Measurements from ENCODE around the gene FBN2.

Gene FBN2

GRCh38 chr5:128236334-128236733 is 301.7 kb downstream of the FBN2 start:
- no peak for TF ChIP-seq CTCF (IDR thresholded peaks at IDR 0.05; ENCODE audit: borderline replicate concordance, control extremely low read depth, extremely low read depth, insufficient read depth, missing control alignments)
- in situ Hi-C loops (cut with MboI; ENCODE audit: low sequenced_read_pairs, unreplicated experiment), result no loop called here

GRCh38 chr5:128234928-128235641 is 303.0 kb downstream of the FBN2 start:
- in situ Hi-C loops (cut with MboI; ENCODE audit: low sequenced_read_pairs, unreplicated experiment), result no loop called here
- no peak for TF ChIP-seq CTCF (IDR thresholded peaks at IDR 0.05; ENCODE audit: borderline replicate concordance, control extremely low read depth, extremely low read depth, insufficient read depth, missing control alignments)
- DNase-seq (ENCODE audit: low spot score), result no peak

More at GRCh38 chr5:128236334-128236733, 301.7 kb downstream of the FBN2 start:
- no peak for DNase-seq (ENCODE audit: low spot score)

GRCh38 chr5:128228521-128228920 is 309.5 kb downstream of the FBN2 start:
- TF ChIP-seq CTCF (IDR thresholded peaks at IDR 0.05; ENCODE audit: borderline replicate concordance, control extremely low read depth, extremely low read depth, insufficient read depth, missing control alignments), result no peak
- in situ Hi-C loops (cut with MboI; ENCODE audit: low sequenced_read_pairs, unreplicated experiment), result no loop called here
- no peak for DNase-seq (ENCODE audit: low spot score)

GRCh38 chr5:128228008-128228407 is 310.0 kb downstream of the FBN2 start:
- no peak for DNase-seq (ENCODE audit: low spot score)
- TF ChIP-seq CTCF (IDR thresholded peaks at IDR 0.05; ENCODE audit: borderline replicate concordance, control extremely low read depth, extremely low read depth, insufficient read depth, missing control alignments), result no peak
- in situ Hi-C loops (cut with MboI; ENCODE audit: low sequenced_read_pairs, unreplicated experiment), result no loop called here

GRCh38 chr5:128225245-128226030 is 312.6 kb downstream of the FBN2 start:
- no peak for DNase-seq (ENCODE audit: low spot score)
- in situ Hi-C loops (cut with MboI; ENCODE audit: low sequenced_read_pairs, unreplicated experiment), result no loop called here
- no peak for TF ChIP-seq CTCF (IDR thresholded peaks at IDR 0.05; ENCODE audit: borderline replicate concordance, control extremely low read depth, extremely low read depth, insufficient read depth, missing control alignments)

- no peak for DNase-seq (ENCODE audit: low spot score)
- no peak for TF ChIP-seq CTCF (IDR thresholded peaks at IDR 0.05; ENCODE audit: borderline replicate concordance, control extremely low read depth, extremely low read depth, insufficient read depth, missing control alignments)
- in situ Hi-C loops (cut with MboI; ENCODE audit: low sequenced_read_pairs, unreplicated experiment), result loop anchor here (25.0 kb wide), 1 partner anchor 438 kb away; no protein-coding TSS in a partner anchor
These were observed 313.7 kb downstream of the FBN2 start for GRCh38 chr5:128224336-128224735.
